Tibial nerve (tissue), 4 donors: ENCODE data around the gene GRB2. TPM values are rescaled to one million over a fixed set of nuclear protein-coding genes. Genes with fewer than 3 reads are reported as not detected.
"Not testable (repeated sequence)": the region's sequence is repeated elsewhere in the genome, so short reads cannot be mapped to it uniquely, and the experiment has no call there.

Source experiments
- DNase-seq, 2 donors: peaks; one replicate each; pipeline ENCODE4 v3.0.0-alpha.2; 2019; ENCODE audit warnings: low spot score in 2 of 2
- H3K27ac ChIP-seq, 4 donors: fragments of 200-600 bp; sonication (generic) in 3 of 4; one replicate each; pipeline ENCODE4 v1.5.1; 2017 to 2019; ENCODE audit warnings: mild to moderate bottlenecking in 1 of 4
- H3K27me3 ChIP-seq, 2 donors: fragments of 200-600 bp; sonication (generic) in 1 of 2; one replicate each; pipeline versions ENCODE4 v1.5.1 to v1.6.0; 2017 to 2019
- H3K36me3 ChIP-seq, 3 donors: fragments of 200-600 bp; sonication (generic); one replicate each; pipeline ENCODE4 v1.5.1; 2018 to 2019
- H3K4me1 ChIP-seq, 4 donors: fragments of 200-600 bp; sonication (generic) in 3 of 4; one replicate each; pipeline ENCODE4 v1.5.1; 2017 to 2019
- H3K4me3 ChIP-seq, 4 donors: fragments of 200-600 bp; sonication (generic) in 3 of 4; one replicate each; pipeline ENCODE4 v1.5.1; 2017 to 2019; ENCODE audit warnings: mild to moderate bottlenecking in 1 of 4, moderate library complexity in 1 of 4
- H3K9me3 ChIP-seq, 4 donors: fragments of 200-600 bp; sonication (generic) in 3 of 4; one replicate each; pipeline ENCODE4 v1.5.1; 2017 to 2019
- EP300 ChIP-seq, 2 donors: sonication (generic); formaldehyde crosslinking; IDR thresholded peaks; one replicate each; pipeline ENCODE4 v1.6.1; 2017; ENCODE audit warnings: antibody characterized with exemption in 2 of 2, mild to moderate bottlenecking in 1 of 2
- POLR2A ChIP-seq, 2 donors: fragments of 450-650 bp; IDR thresholded peaks; one replicate each; pipeline ENCODE4 v1.6.1; 2017; ENCODE audit warnings: antibody characterized with exemption in 2 of 2, mild to moderate bottlenecking in 2 of 2, moderate library complexity in 2 of 2
- WGBS, 2 donors: methylation state at CpG; one replicate each; pipeline ENCODE4 v1.1.5; 2018; 5-methylcytosine and 5-hydroxymethylcytosine counted together
- total RNA-seq, 4 donors: library from RNA; depleted of rRNA; stranded (reverse); fragments of >200 nt; gene quantifications; one replicate each; pipeline ENCODE4 v1.1.0, GENCODE V29; 2016
- TF ChIP-seq, protein P1 (sequence below), 5 experiments: fragments of 200-600 bp in 3 of 5; fragments of 450-650 bp in 2 of 5; sonication (generic) in 3 of 5; IDR thresholded peaks; one replicate each; pipeline ENCODE4 v1.5.1; 2016 to 2019; ENCODE audit warnings: antibody characterized with exemption in 5 of 5, mild to moderate bottlenecking in 3 of 5, moderate library complexity in 2 of 5

Gene GRB2
- 100 to 1,000 TPM in 3 of 4 donors, 10 to 100 TPM in 1; 77.6 to 139 (median 133) TPM for total RNA-seq

DNA sequence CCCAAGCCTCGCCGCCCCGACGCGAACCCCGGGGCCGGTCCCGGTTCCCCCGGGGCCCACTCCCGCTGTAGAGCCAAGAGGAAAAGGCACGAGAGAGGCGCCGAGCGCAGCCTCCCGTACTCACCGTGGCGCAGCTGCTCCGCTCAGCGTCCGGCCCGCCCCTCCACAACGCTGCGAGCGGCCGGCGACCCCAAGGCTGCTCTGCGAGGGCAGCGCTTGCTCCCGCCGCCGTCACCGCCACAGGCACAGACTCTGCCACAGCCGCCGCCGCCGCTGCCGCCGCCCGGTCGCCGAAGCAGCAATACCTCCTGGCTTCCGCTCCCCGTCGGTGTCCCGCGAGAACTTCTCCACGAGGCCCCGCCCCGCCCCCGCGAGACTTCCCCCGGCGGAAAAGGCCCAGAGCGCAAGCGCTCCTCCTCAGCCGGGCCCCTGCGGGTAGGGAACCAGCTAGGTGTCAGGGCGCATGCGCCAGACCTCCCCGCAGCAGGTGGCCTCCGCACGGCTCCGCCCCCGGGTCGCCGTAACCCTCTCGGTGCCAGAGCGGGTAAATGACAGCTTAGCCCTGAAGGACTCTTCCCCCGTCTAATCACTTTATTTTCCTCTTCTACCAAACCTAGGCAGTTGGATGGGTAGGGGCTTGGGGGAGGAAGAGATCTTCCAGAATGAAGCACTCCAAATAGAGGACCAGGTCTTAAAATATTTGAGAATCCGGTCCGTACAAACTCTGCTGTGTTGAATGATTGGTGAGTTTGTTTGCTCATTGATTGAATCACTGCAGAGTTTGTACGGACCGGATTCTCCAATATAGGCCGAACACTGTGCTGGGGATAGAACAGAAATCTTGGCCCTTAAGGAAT is at the start of gene GRB2:
Gene GRB2, minus strand, starts transcription at position 314 of the 857 bp plus-strand sequence. CDS start 12,050 bp downstream, outside the sequence.
- DNase-seq = peak; percentile 95 to 97
- 0 to 1% methylated on average over 29 to 56 of the region's 74 CpGs for WGBS, 2 donors
- no peaks in the 10 kb centered on the region for H3K9me3 ChIP-seq
- H3K4me1 ChIP-seq = peaks cover 0 to 43% (median 24%) of the 10 kb centered on the region in 4 donors
- H3K4me3 ChIP-seq = peak within 1 kb of the TSS; percentile 76 to 99 (median 96)
- no peaks in the 10 kb centered on the region for H3K27me3 ChIP-seq
- peak within 1 kb of the TSS; percentile 59 to 97 (median 92) for H3K27ac ChIP-seq
- TF ChIP-seq EP300 (IDR thresholded peaks at IDR 0.05) = peak; percentile 84 to 87
- TF ChIP-seq POLR2A (IDR thresholded peaks at IDR 0.05) = peak in 1 of 2 donors; percentile 84
- TF ChIP-seq, protein P1, sequence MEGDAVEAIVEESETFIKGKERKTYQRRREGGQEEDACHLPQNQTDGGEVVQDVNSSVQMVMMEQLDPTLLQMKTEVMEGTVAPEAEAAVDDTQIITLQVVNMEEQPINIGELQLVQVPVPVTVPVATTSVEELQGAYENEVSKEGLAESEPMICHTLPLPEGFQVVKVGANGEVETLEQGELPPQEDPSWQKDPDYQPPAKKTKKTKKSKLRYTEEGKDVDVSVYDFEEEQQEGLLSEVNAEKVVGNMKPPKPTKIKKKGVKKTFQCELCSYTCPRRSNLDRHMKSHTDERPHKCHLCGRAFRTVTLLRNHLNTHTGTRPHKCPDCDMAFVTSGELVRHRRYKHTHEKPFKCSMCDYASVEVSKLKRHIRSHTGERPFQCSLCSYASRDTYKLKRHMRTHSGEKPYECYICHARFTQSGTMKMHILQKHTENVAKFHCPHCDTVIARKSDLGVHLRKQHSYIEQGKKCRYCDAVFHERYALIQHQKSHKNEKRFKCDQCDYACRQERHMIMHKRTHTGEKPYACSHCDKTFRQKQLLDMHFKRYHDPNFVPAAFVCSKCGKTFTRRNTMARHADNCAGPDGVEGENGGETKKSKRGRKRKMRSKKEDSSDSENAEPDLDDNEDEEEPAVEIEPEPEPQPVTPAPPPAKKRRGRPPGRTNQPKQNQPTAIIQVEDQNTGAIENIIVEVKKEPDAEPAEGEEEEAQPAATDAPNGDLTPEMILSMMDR (IDR thresholded peaks at IDR 0.05) = peak in 2 of 5 experiments; percentile 31 to 53
- no peaks in the 10 kb centered on the region for H3K36me3 ChIP-seq

DNA sequence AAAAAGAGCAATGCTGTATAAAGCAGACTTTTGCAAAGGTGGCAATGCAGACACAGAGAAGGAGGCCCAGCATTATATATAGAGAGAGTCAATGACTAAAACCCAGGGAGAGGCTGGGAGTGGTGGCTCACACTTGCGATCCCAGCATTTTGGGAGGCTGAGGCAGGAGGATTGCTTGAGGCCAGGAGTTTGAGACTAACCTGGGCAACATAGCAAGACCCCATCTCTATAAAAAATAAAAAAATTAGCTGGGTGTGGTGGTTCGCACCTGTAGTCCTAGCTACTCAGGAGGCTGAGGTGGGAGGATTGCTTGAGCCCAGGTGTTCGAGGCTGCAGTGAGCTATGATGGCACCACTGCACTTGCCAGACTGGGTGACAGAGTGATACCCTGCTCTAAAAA is 49.2 kb upstream of the GRB2 start:
- WGBS, 2 donors = 96% methylated on average over 3 of the region's 3 CpGs
- H3K27me3 ChIP-seq, H3K4me3 ChIP-seq, H3K36me3 ChIP-seq, DNase-seq, H3K9me3 ChIP-seq: not testable (repeated sequence)
- H3K27ac ChIP-seq = peak overlapping the region in 1 of 4 donors; percentile 97
- H3K4me1 ChIP-seq = peaks cover 7 to 31% (median 12%) of the 10 kb centered on the region in 4 donors

DNA sequence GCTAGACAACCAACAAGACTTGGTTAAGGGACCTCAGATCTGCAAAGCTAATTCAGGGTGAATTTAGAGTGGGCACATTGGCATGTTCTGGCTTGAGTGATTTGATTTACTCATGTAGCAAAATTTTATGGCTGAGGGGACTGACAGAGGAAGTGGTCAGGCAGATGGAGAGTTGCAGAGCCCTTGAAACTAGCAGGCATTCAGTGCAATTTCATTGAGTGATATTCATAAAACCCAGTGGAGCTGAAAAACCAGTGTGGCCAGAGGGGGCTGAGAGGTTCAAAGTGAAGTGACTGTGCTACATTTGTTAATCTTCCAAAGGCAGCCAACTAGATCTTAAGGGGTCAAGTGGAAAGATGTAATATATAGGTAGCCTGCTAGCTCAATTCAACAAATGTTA is 48.7 kb upstream of the GRB2 start:
- Histone ChIP-seq H3K4me3 (no peak overlapping the region), H3K27me3 (no peaks in the 10 kb centered on the region), H3K4me1 (peaks cover 7 to 27% (median 10%) of the 10 kb centered on the region in 4 donors), H3K9me3 (no peaks in the 10 kb centered on the region), H3K27ac (no peak overlapping the region), H3K36me3 (no peaks in the 10 kb centered on the region)
- no peak for DNase-seq
- TF ChIP-seq, protein P1 (IDR thresholded peaks at IDR 0.05) = no peak
- no peak for TF ChIP-seq POLR2A (IDR thresholded peaks at IDR 0.05)
- no peak for TF ChIP-seq EP300 (IDR thresholded peaks at IDR 0.05)

DNA sequence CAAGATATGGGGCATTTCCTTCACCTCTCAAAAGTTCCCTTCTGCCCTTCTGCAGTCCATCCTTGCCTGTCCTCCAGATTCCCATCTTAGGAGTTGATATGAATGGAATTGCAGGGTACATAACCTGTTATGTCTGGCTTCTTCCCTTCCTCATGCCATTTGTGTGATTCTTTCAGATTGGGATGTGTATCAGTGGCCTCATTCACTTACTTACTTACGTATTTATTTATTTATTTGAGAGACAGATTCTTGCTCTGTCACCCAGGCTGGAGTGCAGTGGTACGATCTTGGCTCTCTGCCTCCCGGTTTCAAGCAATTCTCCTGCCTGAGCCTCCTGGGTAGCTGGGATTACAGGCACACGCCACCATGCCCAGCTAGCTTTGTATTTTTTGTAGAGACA is 44.8 kb upstream of the GRB2 start:
- Histone ChIP-seq H3K4me3 (no peak overlapping the region), H3K36me3 (no peaks in the 10 kb centered on the region), H3K4me1 (no peaks in the 10 kb centered on the region), H3K27ac (no peak overlapping the region), H3K27me3 (no peaks in the 10 kb centered on the region), H3K9me3 (no peaks in the 10 kb centered on the region)
- no peak for TF ChIP-seq POLR2A (IDR thresholded peaks at IDR 0.05)
- no peak for TF ChIP-seq EP300 (IDR thresholded peaks at IDR 0.05)
- TF ChIP-seq, protein P1 (IDR thresholded peaks at IDR 0.05) = no peak
- WGBS, 2 donors = 73 to 74% methylated on average over 4 of the region's 4 CpGs
- DNase-seq = no peak

DNA sequence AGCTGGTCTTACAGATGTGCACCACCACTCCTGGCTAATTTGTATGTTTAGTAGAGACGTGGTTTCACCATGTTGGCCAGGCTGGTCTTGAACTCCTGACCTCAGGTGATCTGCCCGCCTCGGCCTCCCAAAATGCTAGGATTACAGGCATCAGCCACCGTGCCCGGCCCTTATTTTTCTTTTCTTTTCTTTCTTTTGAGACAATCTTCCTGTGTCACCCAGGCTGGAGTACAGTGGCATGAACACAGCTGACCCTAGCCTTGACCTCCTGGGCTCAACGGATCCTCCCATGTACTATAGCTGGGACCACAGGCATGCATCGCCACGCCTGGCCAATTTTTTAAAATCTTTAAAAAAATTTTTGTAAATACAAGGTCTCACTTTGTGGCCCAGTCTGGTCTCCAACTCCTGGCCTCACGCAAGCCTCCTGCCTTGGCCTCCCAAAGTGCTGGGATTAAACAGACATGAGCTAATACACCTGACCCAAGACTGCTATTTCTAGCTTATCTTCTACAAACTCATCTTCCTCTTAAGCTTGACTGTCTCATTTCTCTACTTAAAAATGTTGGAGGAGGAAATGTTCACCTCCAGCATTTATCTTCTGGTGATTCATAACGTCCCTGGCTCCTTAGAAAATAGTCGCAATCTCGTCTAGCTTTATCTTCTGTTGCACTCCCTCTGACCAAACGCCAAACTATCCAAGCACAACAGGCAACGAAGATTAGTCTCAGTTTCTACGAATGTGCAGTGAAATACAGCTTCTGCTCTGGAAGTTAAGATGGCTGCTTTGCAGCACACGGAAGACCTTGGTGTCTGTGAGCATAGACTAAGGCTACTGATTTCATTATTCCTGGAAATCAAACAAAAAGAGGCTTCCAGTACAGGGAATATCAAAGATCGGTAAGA is 42.7 kb upstream of the GRB2 start:
- no peaks in the 10 kb centered on the region for H3K27me3 ChIP-seq
- no peaks in the 10 kb centered on the region for H3K9me3 ChIP-seq
- DNase-seq = no peak
- TF ChIP-seq, protein P1 (IDR thresholded peaks at IDR 0.05) = no peak
- TF ChIP-seq EP300 (IDR thresholded peaks at IDR 0.05) (no peak), POLR2A (IDR thresholded peaks at IDR 0.05) (no peak)
- no peak overlapping the region for H3K4me3 ChIP-seq
- no peaks in the 10 kb centered on the region for H3K36me3 ChIP-seq
- 81 to 82% methylated on average over 17 of the region's 17 CpGs for WGBS, 2 donors
- no peaks in the 10 kb centered on the region for H3K4me1 ChIP-seq
- H3K27ac ChIP-seq = no peak overlapping the region

DNA sequence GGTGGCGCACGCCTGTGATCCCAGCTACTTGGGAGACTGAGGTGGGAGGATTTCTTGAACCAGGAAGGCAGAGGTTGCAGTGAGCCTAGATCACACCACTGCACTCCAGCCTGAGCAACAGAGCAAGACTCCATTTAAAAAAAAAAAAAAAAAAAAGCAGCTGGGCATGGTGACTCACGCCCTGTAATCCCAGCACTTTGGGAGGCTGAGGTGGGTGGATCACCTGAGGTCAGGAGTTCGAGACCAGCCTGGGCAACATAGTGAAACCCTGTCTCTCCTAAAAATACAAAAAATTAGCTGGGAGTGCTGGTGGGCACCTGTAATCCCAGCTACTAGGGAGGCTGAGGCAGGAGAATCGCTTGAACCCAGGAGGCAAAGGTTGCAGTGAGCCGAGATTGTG is 40.4 kb upstream of the GRB2 start:
- H3K36me3 ChIP-seq, H3K27me3 ChIP-seq, H3K27ac ChIP-seq, DNase-seq, H3K4me3 ChIP-seq, H3K4me1 ChIP-seq, H3K9me3 ChIP-seq: not testable (repeated sequence)
- WGBS, 2 donors = 90 to 91% methylated on average over 6 of the region's 6 CpGs
